ENCODE results near the gene FALEC.

Gene FALEC

GRCh38 chr1:150493175-150493574, 22.4 kb upstream of the FALEC start:
- Histone ChIP-seq H3K9me3 (ENCODE audit: severe bottlenecking) (no peaks in the 10 kb centered on the region), H3K36me3 (ENCODE audit: low read depth) (peaks cover 70% of the 10 kb centered on the region), H3K27me3 (ENCODE audit: insufficient read depth, poor library complexity, severe bottlenecking) (no peaks in the 10 kb centered on the region), H3K27ac (ENCODE audit: poor library complexity, severe bottlenecking) (no peak overlapping the region), H3K4me3 (ENCODE audit: severe bottlenecking) (no peak overlapping the region), H3K4me1 (ENCODE audit: insufficient read depth, poor library complexity, severe bottlenecking) (peaks cover 2% of the 10 kb centered on the region)
- TF ChIP-seq, protein P1, sequence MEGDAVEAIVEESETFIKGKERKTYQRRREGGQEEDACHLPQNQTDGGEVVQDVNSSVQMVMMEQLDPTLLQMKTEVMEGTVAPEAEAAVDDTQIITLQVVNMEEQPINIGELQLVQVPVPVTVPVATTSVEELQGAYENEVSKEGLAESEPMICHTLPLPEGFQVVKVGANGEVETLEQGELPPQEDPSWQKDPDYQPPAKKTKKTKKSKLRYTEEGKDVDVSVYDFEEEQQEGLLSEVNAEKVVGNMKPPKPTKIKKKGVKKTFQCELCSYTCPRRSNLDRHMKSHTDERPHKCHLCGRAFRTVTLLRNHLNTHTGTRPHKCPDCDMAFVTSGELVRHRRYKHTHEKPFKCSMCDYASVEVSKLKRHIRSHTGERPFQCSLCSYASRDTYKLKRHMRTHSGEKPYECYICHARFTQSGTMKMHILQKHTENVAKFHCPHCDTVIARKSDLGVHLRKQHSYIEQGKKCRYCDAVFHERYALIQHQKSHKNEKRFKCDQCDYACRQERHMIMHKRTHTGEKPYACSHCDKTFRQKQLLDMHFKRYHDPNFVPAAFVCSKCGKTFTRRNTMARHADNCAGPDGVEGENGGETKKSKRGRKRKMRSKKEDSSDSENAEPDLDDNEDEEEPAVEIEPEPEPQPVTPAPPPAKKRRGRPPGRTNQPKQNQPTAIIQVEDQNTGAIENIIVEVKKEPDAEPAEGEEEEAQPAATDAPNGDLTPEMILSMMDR (IDR thresholded peaks at IDR 0.05; ENCODE audit: poor library complexity, severe bottlenecking), result no peak
- ATAC-seq (ENCODE audit: low read depth) (no peak), DNase-seq (ENCODE audit: low spot score) (no peak)

- no peak for ATAC-seq (ENCODE audit: low read depth)
- Histone ChIP-seq H3K9me3 (ENCODE audit: severe bottlenecking) (no peaks in the 10 kb centered on the region), H3K4me3 (ENCODE audit: severe bottlenecking) (no peak overlapping the region), H3K4me1 (ENCODE audit: insufficient read depth, poor library complexity, severe bottlenecking) (no peaks in the 10 kb centered on the region), H3K36me3 (ENCODE audit: low read depth) (peaks cover 57% of the 10 kb centered on the region), H3K27ac (ENCODE audit: poor library complexity, severe bottlenecking) (no peak overlapping the region), H3K27me3 (ENCODE audit: insufficient read depth, poor library complexity, severe bottlenecking) (no peaks in the 10 kb centered on the region)
- TF ChIP-seq, protein P1 (IDR thresholded peaks at IDR 0.05; ENCODE audit: poor library complexity, severe bottlenecking), result no peak
- no peak for DNase-seq (ENCODE audit: low spot score)
These were observed 17.2 kb upstream of the FALEC start for GRCh38 chr1:150498342-150498741.

GRCh38 chr1:150505431-150505830, 10.1 kb upstream of the FALEC start:
- Histone ChIP-seq H3K4me3 (ENCODE audit: severe bottlenecking) (no peak overlapping the region), H3K9me3 (ENCODE audit: severe bottlenecking) (no peaks in the 10 kb centered on the region), H3K27me3 (ENCODE audit: insufficient read depth, poor library complexity, severe bottlenecking) (no peaks in the 10 kb centered on the region), H3K36me3 (ENCODE audit: low read depth) (peaks cover 47% of the 10 kb centered on the region), H3K4me1 (ENCODE audit: insufficient read depth, poor library complexity, severe bottlenecking) (peaks cover 7% of the 10 kb centered on the region), H3K27ac (ENCODE audit: poor library complexity, severe bottlenecking) (no peak overlapping the region)
- ATAC-seq (ENCODE audit: low read depth) (no peak), DNase-seq (ENCODE audit: low spot score) (no peak)
- TF ChIP-seq, protein P1 (IDR thresholded peaks at IDR 0.05; ENCODE audit: poor library complexity, severe bottlenecking), result no peak

DNA sequence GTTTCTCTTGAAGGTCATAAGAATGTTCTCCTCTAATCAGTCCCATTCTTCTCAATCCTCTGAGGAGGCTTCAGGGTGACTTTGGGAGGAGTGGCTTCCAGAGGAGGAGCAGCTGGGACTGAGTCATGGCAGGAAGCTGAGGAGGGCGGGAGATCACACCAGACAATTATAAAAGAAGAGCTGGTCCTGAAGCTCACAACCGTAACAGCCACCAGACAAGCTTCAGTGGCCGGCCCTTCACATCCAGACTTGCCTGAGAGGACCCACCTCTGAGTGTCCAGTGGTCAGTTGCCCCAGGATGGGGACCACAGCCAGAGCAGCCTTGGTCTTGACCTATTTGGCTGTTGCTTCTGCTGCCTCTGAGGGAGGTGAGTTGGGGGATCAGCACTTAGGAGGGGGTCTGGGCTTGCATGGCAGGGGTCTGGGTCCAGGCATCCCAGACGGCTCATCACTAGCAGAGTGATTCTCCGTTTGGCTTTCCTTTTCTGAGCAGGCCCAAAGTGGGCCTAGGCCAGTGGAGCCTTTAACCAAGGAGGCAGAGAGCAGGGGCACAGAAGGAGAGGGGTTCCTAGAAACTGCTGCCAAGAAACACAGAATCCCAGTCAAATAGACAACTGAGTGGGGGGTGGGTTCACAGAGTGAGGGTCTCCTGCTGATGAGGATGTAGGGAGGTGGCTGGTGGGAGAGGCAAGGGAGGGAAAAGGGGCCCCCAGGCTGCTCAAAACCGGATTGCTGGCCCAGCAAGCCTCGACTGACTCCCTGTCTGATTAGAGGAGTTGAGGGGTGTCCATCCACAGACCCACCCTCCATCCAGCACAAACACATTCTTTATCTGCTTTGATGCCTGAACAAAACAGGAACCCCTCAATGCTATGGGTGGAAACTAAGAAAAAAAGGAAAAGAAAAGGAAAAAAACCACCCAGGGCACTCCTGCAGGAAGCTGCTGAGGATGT, 7.4 kb upstream of the FALEC start, which contains the start of gene ECM1:
Gene ECM1, plus strand, starts transcription at position 198 of the 953 bp plus-strand sequence. Its CDS starts 101 bp downstream, at position 299.
- DNase-seq (ENCODE audit: low spot score) (no peak), ATAC-seq (ENCODE audit: low read depth) (peak; percentile 92)
- peaks cover 34% of the 10 kb centered on the region for H3K36me3 ChIP-seq (ENCODE audit: low read depth)

More for the DNA sequence above, 7.4 kb upstream of the FALEC start, which contains the start of gene ECM1:
- Histone ChIP-seq H3K4me3 (ENCODE audit: severe bottlenecking) (no peak within 1 kb of the TSS), H3K27me3 (ENCODE audit: insufficient read depth, poor library complexity, severe bottlenecking) (no peaks in the 10 kb centered on the region), H3K4me1 (ENCODE audit: insufficient read depth, poor library complexity, severe bottlenecking) (peaks cover 9% of the 10 kb centered on the region), H3K27ac (ENCODE audit: poor library complexity, severe bottlenecking) (peak within 1 kb of the TSS; percentile 61), H3K9me3 (ENCODE audit: severe bottlenecking) (no peaks in the 10 kb centered on the region)
- TF ChIP-seq, protein P1 (IDR thresholded peaks at IDR 0.05; ENCODE audit: poor library complexity, severe bottlenecking), result no peak
